ENCODE measurements around the gene CCDC106. TPM values are rescaled to one million over a fixed set of nuclear protein-coding genes. Genes with fewer than 3 reads are reported as not detected.

Gene CCDC106
- total RNA-seq, 1 experiment from 2014 or later = 19.9 TPM

DNA sequence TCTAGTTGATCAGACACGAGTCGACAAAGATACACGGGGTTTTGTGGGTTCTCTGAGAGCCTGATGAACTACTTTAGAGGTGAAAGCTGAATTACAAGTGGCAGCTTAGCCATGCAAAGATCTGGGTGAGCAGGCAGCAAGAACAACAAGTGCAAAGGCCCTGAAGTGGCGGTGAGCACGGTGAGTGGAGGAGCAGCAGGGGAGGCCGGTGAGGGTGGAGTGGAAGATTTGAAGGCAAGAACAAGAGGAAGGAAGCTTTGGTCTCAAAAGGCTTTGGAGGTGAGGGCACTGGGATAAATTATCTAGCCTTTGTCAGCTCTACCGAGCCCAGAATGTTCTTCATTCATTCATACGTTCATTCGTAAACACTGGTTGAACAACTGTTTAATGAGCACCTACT, 41.2 kb upstream of the CCDC106 start:
- Histone ChIP-seq H3K9ac (ENCODE audit: extremely low read depth, insufficient read length, low read length) (no peak overlapping the region), H3K9me3 (ENCODE audit: control insufficient read depth, low read depth, low read length) (no peaks in the 10 kb centered on the region), H4K8ac (replicated peaks; ENCODE audit: insufficient read length, low read depth, low read length) (no peak overlapping the region), H4K5ac (ENCODE audit: insufficient read length, low read depth, low read length) (no peak overlapping the region), H3K27me3 (ENCODE audit: insufficient read depth, low read length) (no peaks in the 10 kb centered on the region), H3K4me2 (ENCODE audit: insufficient read depth, insufficient read length, low read length) (peak overlapping the region; percentile 72), H2AFZ (ENCODE audit: low read length) (no peak overlapping the region), H3K14ac (ENCODE audit: insufficient read depth, low read length) (no peak overlapping the region), H3K4me1 (ENCODE audit: insufficient read depth, low read length) (0 out of 2 replicates have a peak, but pooled peaks cover 3% of the 10 kb centered on the region), H4K20me1 (ENCODE audit: control insufficient read depth, insufficient read depth, insufficient read length) (no peaks in the 10 kb centered on the region), H3K56ac (ENCODE audit: insufficient read length, low read depth, low read length) (no peak overlapping the region), H3K79me2 (ENCODE audit: insufficient read depth, low read length) (peaks cover 1% of the 10 kb centered on the region; the same call in 1 of the 2 replicates), H2AK5ac (ENCODE audit: insufficient read length, low read length) (no peak overlapping the region), H3K18ac (ENCODE audit: insufficient read length, low read depth, low read length) (no peak overlapping the region), H4K91ac (ENCODE audit: insufficient read length, low read depth, low read length) (no peak overlapping the region), H3K4ac (ENCODE audit: low read depth, low read length) (no peak overlapping the region), H2BK12ac (ENCODE audit: insufficient read length, low read depth, low read length) (no peak overlapping the region), H2BK5ac (ENCODE audit: insufficient read length, low read length) (no peak overlapping the region), H2BK20ac (ENCODE audit: low read depth, low read length, poor library complexity, severe bottlenecking) (no peak overlapping the region), H3K27ac (ENCODE audit: insufficient read length, low read depth, low read length) (no peak overlapping the region), H3K23ac (ENCODE audit: insufficient read length, low read depth, low read length) (no peak overlapping the region), H3K23me2 (ENCODE audit: insufficient read length, low read depth, low read length, poor library complexity, severe bottlenecking) (peaks cover 8% of the 10 kb centered on the region), H3K79me1 (ENCODE audit: insufficient read depth, low read depth, low read length, poor library complexity, severe bottlenecking) (peaks cover 4% of the 10 kb centered on the region), H2BK120ac (ENCODE audit: low read depth, low read length, poor library complexity, severe bottlenecking) (no peak overlapping the region), H2BK15ac (ENCODE audit: low read depth, low read length) (no peak overlapping the region), H3T11ph (ENCODE audit: low read length) (no peak overlapping the region)
- no CpG with 5 or more reads among the region's 9 CpGs for WGBS (ENCODE audit: extremely low coverage, insufficient read length, low lambda C conversion rate)
- H3K4me1 Mint-ChIP-seq = peaks cover 24% of the 10 kb centered on the region in 2 experiments
- TF ChIP-seq, protein P1, sequence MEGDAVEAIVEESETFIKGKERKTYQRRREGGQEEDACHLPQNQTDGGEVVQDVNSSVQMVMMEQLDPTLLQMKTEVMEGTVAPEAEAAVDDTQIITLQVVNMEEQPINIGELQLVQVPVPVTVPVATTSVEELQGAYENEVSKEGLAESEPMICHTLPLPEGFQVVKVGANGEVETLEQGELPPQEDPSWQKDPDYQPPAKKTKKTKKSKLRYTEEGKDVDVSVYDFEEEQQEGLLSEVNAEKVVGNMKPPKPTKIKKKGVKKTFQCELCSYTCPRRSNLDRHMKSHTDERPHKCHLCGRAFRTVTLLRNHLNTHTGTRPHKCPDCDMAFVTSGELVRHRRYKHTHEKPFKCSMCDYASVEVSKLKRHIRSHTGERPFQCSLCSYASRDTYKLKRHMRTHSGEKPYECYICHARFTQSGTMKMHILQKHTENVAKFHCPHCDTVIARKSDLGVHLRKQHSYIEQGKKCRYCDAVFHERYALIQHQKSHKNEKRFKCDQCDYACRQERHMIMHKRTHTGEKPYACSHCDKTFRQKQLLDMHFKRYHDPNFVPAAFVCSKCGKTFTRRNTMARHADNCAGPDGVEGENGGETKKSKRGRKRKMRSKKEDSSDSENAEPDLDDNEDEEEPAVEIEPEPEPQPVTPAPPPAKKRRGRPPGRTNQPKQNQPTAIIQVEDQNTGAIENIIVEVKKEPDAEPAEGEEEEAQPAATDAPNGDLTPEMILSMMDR (conservative IDR thresholded peaks at IDR 0.05) = no peak
- H3K36me3 Mint-ChIP-seq (ENCODE audit: insufficient read depth in 1 of 3, low read depth in 3 of 3) = peaks cover 14 to 32% (median 23%) of the 10 kb centered on the region in 3 experiments
- no peak for DNase-seq
- peak overlapping the region in 2 of 3 experiments; percentile 21 to 37; a peak in 2 of 7 replicates for H3K27ac Mint-ChIP-seq
- peaks cover 0 to 4% of the 10 kb centered on the region in 2 experiments; a peak in 1 of 5 replicates for H3K9me3 Mint-ChIP-seq
- no peaks in the 10 kb centered on the region for H3K27me3 Mint-ChIP-seq (ENCODE audit: low read depth)
- peak overlapping the region; percentile 92 to 97 for H3K4me3 Mint-ChIP-seq

Data from H9 (cell line).